HL-60 (cell line): ENCODE data around the gene NEDD4.
"Not testable (repeated sequence)": the region's sequence is repeated elsewhere in the genome, so short reads cannot be mapped to it uniquely, and the experiment has no call there.

Experiments used
- POLR2AphosphoS5 ChIP-seq: IDR thresholded peaks from 2 replicates; pipeline ENCODE4 v1.6.1; 2012; ENCODE audit warnings: low read depth
- TF ChIP-seq, protein P1 (sequence below): IDR thresholded peaks from one replicate; pipeline ENCODE4 v1.5.1; 2011; ENCODE audit warnings: low read length, control low read depth, inconsistent platforms; ENCODE audit not compliant: insufficient read depth

DNA sequence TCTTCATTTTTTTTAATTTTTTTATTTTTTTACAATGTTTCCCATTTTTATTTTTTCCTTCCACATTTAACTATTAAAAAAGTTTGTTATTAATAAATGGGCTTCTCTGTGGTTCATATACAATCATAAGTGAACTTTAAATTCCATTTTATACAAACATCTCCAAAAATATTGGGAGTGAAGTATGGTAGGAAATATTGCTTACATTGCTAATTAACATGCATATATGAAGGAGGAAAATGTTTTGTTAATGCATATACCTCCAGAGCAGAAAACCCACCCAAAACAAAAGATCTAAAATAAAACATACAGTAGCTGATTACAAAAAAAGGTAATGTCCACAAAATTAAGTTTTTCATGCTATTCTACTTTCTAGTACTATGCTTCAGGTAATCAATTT lies 9.9 kb upstream of the NEDD4 start:
- not testable (repeated sequence) for TF ChIP-seq POLR2AphosphoS5
- TF ChIP-seq, protein P1, sequence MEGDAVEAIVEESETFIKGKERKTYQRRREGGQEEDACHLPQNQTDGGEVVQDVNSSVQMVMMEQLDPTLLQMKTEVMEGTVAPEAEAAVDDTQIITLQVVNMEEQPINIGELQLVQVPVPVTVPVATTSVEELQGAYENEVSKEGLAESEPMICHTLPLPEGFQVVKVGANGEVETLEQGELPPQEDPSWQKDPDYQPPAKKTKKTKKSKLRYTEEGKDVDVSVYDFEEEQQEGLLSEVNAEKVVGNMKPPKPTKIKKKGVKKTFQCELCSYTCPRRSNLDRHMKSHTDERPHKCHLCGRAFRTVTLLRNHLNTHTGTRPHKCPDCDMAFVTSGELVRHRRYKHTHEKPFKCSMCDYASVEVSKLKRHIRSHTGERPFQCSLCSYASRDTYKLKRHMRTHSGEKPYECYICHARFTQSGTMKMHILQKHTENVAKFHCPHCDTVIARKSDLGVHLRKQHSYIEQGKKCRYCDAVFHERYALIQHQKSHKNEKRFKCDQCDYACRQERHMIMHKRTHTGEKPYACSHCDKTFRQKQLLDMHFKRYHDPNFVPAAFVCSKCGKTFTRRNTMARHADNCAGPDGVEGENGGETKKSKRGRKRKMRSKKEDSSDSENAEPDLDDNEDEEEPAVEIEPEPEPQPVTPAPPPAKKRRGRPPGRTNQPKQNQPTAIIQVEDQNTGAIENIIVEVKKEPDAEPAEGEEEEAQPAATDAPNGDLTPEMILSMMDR = not testable (repeated sequence)
